C4-2B (cell line): Measurements from ENCODE around the gene PRKCH.

Experiments used
- ZFX ChIP-seq: fragments of 450-650 bp; IDR thresholded peaks from 2 replicates; pipeline ENCODE4 v1.6.1; 2017
- TF ChIP-seq, protein P1 (sequence below): fragments of 450-650 bp; conservative IDR thresholded peaks from 2 replicates; pipeline ENCODE4 v1.5.1; 2017; ENCODE audit warnings: mild to moderate bottlenecking

DNA sequence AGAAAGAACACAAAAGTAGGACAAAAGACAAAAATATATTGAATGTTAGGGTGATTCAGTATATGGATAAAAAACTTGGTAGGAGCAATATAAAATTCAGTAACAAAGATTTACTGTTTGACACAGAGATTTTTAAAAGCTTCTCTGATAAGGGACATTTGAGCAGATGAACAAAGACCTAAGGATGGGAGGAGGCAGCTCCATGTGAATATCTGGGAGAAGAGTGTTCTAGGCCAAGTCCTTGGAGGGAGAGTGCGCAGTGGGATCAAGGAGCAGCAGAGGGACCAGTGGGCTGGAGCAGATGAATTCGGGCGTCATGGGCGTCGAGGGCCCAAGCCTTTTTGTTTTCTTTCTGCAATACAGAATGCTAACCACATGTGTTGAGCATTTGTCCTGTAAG, 174.4 kb downstream of the PRKCH start:
- TF ChIP-seq, protein P1, sequence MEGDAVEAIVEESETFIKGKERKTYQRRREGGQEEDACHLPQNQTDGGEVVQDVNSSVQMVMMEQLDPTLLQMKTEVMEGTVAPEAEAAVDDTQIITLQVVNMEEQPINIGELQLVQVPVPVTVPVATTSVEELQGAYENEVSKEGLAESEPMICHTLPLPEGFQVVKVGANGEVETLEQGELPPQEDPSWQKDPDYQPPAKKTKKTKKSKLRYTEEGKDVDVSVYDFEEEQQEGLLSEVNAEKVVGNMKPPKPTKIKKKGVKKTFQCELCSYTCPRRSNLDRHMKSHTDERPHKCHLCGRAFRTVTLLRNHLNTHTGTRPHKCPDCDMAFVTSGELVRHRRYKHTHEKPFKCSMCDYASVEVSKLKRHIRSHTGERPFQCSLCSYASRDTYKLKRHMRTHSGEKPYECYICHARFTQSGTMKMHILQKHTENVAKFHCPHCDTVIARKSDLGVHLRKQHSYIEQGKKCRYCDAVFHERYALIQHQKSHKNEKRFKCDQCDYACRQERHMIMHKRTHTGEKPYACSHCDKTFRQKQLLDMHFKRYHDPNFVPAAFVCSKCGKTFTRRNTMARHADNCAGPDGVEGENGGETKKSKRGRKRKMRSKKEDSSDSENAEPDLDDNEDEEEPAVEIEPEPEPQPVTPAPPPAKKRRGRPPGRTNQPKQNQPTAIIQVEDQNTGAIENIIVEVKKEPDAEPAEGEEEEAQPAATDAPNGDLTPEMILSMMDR, result no peak
- TF ChIP-seq ZFX, result no peak
